Mesendoderm (in vitro differentiated cells): Measurements from ENCODE around the gene PSMC3IP.

Experiments used
- DNase-seq: peaks from one replicate; pipeline ENCODE4 v3.0.0; 2013
- H2AK5ac ChIP-seq: 2 replicates; pipeline ENCODE4 v1.6.1; 2013; ENCODE audit warnings: low read length, inconsistent platforms
- H2BK120ac ChIP-seq: 2 replicates; pipeline ENCODE4 v1.6.1; 2013; ENCODE audit warnings: low read depth, mild to moderate bottlenecking, low read length, moderate library complexity, mixed read lengths
- H2BK15ac ChIP-seq: replicated peaks from 2 replicates; pipeline ENCODE4 v1.6.1; 2013; ENCODE audit warnings: low read depth, mild to moderate bottlenecking, moderate library complexity
- H2BK5ac ChIP-seq: 2 replicates; pipeline ENCODE4 v1.6.1; 2013; ENCODE audit warnings: low read length, inconsistent platforms
- H3K18ac ChIP-seq: 2 replicates; pipeline ENCODE4 v1.6.1; 2013; ENCODE audit warnings: mild to moderate bottlenecking, low read length, mixed read lengths
- H3K23ac ChIP-seq: one replicate; pipeline ENCODE4 v1.6.1; 2013; ENCODE audit warnings: low read length
- H3K27ac ChIP-seq: 2 replicates; pipeline ENCODE4 v1.5.1; 2013; ENCODE audit warnings: low read depth, mild to moderate bottlenecking, inconsistent platforms, low read length, moderate library complexity
- H3K27me3 ChIP-seq: 2 replicates; pipeline ENCODE4 v1.6.1; 2013; ENCODE audit warnings: low read length, control low read depth, mild to moderate bottlenecking, inconsistent platforms; ENCODE audit not compliant: insufficient read depth, poor library complexity
- H3K36me3 ChIP-seq: 2 replicates; pipeline ENCODE4 v1.6.1; 2013; ENCODE audit warnings: low read length, inconsistent platforms; ENCODE audit not compliant: control insufficient read depth, insufficient read depth
- H3K4ac ChIP-seq: one replicate; pipeline ENCODE4 v1.6.1; 2013; ENCODE audit warnings: low read depth, mild to moderate bottlenecking, low read length, moderate library complexity
- H3K4me1 ChIP-seq: 2 replicates; pipeline ENCODE4 v1.6.1; 2013; ENCODE audit warnings: low read depth, low read length, inconsistent platforms; ENCODE audit not compliant: control insufficient read depth
- H3K4me2 ChIP-seq: 2 replicates; pipeline ENCODE4 v1.6.1; 2013; ENCODE audit warnings: low read length
- H3K4me3 ChIP-seq: 2 replicates; pipeline ENCODE4 v1.5.1; 2013; ENCODE audit warnings: mild to moderate bottlenecking, low read length
- H3K56ac ChIP-seq: one replicate; pipeline ENCODE4 v1.6.1; 2013; ENCODE audit warnings: low read length
- H3K79me1 ChIP-seq: 2 replicates; pipeline ENCODE4 v1.6.1; 2013; ENCODE audit warnings: low read length, inconsistent platforms
- H3K79me2 ChIP-seq: 2 replicates; pipeline ENCODE4 v1.6.1; 2013; ENCODE audit warnings: mild to moderate bottlenecking, low read length; ENCODE audit not compliant: control insufficient read depth, insufficient read depth
- H3K9ac ChIP-seq: 2 replicates; pipeline ENCODE4 v1.6.1; 2013; ENCODE audit warnings: low read length, inconsistent platforms
- H4K5ac ChIP-seq: one replicate; pipeline ENCODE4 v1.6.1; 2013; ENCODE audit warnings: low read length
- H4K8ac ChIP-seq: one replicate; pipeline ENCODE4 v1.6.1; 2013; ENCODE audit warnings: low read depth, mild to moderate bottlenecking, control low read depth, low read length, moderate library complexity
- WGBS: extraction: QIAGEN DNeasy Blood & Tissue Kit; methylation state at CpG from one replicate; pipeline ENCODE4 v1.1.7; 2013; ENCODE audit warnings: low lambda C conversion rate, missing lambda C conversion rate; ENCODE audit not compliant: insufficient coverage; ENCODE audit errors: extremely low coverage; 5-methylcytosine and 5-hydroxymethylcytosine counted together

PSMC3IP gene

GRCh38 chr17:42579794-42580551 is 2.4 kb upstream of the PSMC3IP start:
- Histone ChIP-seq H3K4me2 (no peak overlapping the region), H2BK5ac (no peak overlapping the region), H3K9ac (no peak overlapping the region), H2BK15ac (no peak overlapping the region), H3K4me3 (no peak overlapping the region), H3K27ac (no peak overlapping the region), H3K56ac (no peak overlapping the region), H4K5ac (no peak overlapping the region), H4K8ac (no peak overlapping the region), H3K4me1 (no peaks in the 10 kb centered on the region), H3K27me3 (no peaks in the 10 kb centered on the region), H3K4ac (no peak overlapping the region), H2AK5ac (no peak overlapping the region), H2BK120ac (no peak overlapping the region), H3K79me1 (peaks cover 4% of the 10 kb centered on the region), H3K36me3 (peaks cover 2% of the 10 kb centered on the region), H3K23ac (no peak overlapping the region), H3K18ac (no peak overlapping the region), H3K79me2 (peaks cover 14% of the 10 kb centered on the region)
- DNase-seq, result no peak
- no CpG with 5 or more reads among the region's 2 CpGs for WGBS

DNA sequence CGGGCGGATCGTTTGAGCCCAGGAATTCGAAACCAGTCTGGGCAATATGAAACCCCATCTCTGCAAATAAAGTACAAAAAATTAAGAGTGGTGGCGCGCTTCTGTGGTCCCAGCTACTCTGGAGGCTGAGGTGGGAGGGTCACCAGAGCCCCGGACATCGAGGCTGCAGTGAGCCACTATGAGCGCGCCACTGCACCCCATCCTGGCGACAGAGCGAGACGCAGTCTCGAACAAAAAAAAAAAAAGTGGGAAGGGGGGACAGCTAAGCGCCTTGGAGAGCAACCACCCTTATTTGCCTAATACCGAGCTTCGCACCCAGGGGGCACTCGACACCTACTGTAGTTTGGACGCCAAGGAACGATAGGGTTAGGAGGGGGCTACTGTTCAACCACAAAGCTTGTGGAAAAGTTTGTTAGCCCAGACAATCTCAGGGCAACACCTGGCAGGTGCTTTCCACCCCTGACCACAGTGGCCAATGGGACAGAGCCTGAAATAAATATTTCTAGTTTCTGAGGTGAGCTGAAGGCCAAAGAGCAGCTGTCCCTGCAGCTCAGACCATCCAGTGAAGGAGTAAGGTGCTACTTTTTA is 847 bp upstream of the PSMC3IP start:
- peak overlapping the region; percentile 93 for H3K9ac ChIP-seq
- H3K27ac ChIP-seq, result no peak overlapping the region
- H4K5ac ChIP-seq, result no peak overlapping the region
- H3K4me3 ChIP-seq, result peak overlapping the region; percentile 95
- no peak overlapping the region for H3K23ac ChIP-seq
- no peaks in the 10 kb centered on the region for H3K27me3 ChIP-seq
- H4K8ac ChIP-seq, result no peak overlapping the region
- H2BK5ac ChIP-seq, result no peak overlapping the region
- no peak overlapping the region for H2BK120ac ChIP-seq
- H3K4ac ChIP-seq, result peak overlapping the region; percentile 79
- H2BK15ac ChIP-seq, result no peak overlapping the region
- peak overlapping the region; percentile 2 for H3K18ac ChIP-seq
- H3K79me2 ChIP-seq, result peaks cover 14% of the 10 kb centered on the region
- H3K36me3 ChIP-seq, result peaks cover 8% of the 10 kb centered on the region
- peak; percentile 95 for DNase-seq
- no peaks in the 10 kb centered on the region for H3K4me1 ChIP-seq
- H3K4me2 ChIP-seq, result peak overlapping the region; percentile 23
- no CpG with 5 or more reads among the region's 20 CpGs for WGBS
- H3K56ac ChIP-seq, result peak overlapping the region; percentile 98
- H3K79me1 ChIP-seq, result peaks cover 6% of the 10 kb centered on the region
- no peak overlapping the region for H2AK5ac ChIP-seq

GRCh38 chr17:42577140-42577531 is 393 bp downstream of the PSMC3IP start:
- Histone ChIP-seq H3K9ac (peak overlapping the region; percentile 97), H3K36me3 (peaks cover 17% of the 10 kb centered on the region), H3K4me1 (no peaks in the 10 kb centered on the region), H3K4me3 (peak overlapping the region; percentile 94), H2BK5ac (peak overlapping the region; percentile 20), H4K5ac (no peak overlapping the region), H3K27me3 (no peaks in the 10 kb centered on the region), H3K4ac (peak overlapping the region; percentile 28), H3K79me2 (peaks cover 14% of the 10 kb centered on the region), H3K4me2 (peak overlapping the region; percentile 90), H3K79me1 (peaks cover 11% of the 10 kb centered on the region), H2BK120ac (no peak overlapping the region), H3K56ac (peak overlapping the region; percentile 96), H3K27ac (peak overlapping the region; percentile 39), H3K23ac (no peak overlapping the region), H2BK15ac (no peak overlapping the region), H4K8ac (no peak overlapping the region), H2AK5ac (no peak overlapping the region), H3K18ac (no peak overlapping the region)
- no CpG with 5 or more reads among the region's 18 CpGs for WGBS
- DNase-seq, result no peak

DNA sequence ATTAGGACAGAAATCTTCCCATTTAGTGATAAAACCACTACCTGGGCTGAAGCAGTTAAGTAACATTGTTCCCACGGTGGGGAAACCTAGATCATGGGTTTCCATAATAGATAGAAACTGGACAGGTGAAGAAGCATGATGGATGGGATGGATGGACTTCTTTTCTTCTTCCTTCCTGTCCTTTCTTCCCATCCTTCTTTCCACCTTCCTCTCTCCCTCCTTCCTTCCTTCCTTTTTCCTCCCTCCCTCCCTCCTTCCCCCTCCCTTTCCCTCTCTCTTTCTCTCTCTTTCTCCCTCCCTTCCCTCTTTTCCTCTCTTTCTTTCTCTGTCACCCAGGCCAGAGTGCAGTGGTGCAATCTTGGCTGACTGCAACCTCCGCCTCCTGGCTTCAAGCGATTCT is 3.1 kb downstream of the PSMC3IP start:
- Histone ChIP-seq H3K36me3 (peaks cover 29% of the 10 kb centered on the region), H2AK5ac (no peak overlapping the region), H2BK120ac (no peak overlapping the region), H4K8ac (no peak overlapping the region), H3K23ac (no peak overlapping the region), H3K4me2 (no peak overlapping the region), H3K79me2 (peaks cover 14% of the 10 kb centered on the region), H2BK5ac (no peak overlapping the region), H3K4ac (no peak overlapping the region), H3K4me3 (no peak overlapping the region), H3K4me1 (no peaks in the 10 kb centered on the region), H3K18ac (no peak overlapping the region), H3K9ac (no peak overlapping the region), H2BK15ac (no peak overlapping the region), H3K56ac (no peak overlapping the region), H3K79me1 (peaks cover 11% of the 10 kb centered on the region), H3K27me3 (no peaks in the 10 kb centered on the region), H3K27ac (no peak overlapping the region), H4K5ac (no peak overlapping the region)
- no CpG with 5 or more reads among the region's 3 CpGs for whole genome bisulfite sequencing
- DNase-seq, result no peak

DNA sequence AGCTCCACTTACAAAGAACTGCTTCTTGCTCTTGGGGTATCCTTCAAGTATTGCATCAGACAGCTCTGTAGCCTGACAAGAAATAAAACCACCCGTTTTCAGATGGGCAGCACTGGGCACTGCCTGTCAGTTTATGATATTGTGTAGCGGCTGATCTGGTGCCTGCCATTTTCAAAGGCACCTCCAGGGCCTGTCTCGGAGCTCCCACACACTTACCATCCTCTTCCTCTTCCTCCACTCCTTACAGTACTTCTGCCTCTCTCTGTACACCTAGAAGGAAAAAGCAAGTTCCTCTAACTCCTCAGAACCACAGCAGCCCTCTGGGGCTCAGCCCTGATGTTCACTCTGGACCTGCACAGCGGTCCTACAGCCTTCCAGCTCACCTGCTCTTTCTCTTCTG is 4.4 kb downstream of the PSMC3IP start:
- H3K27me3 ChIP-seq, result no peaks in the 10 kb centered on the region
- H2AK5ac ChIP-seq, result no peak overlapping the region
- no peak overlapping the region for H3K23ac ChIP-seq
- no peak overlapping the region for H2BK15ac ChIP-seq
- no CpG with 5 or more reads among the region's 4 CpGs for WGBS
- no peak overlapping the region for H4K8ac ChIP-seq
- no peak for DNase-seq
- no peak overlapping the region for H3K4me3 ChIP-seq
- H4K5ac ChIP-seq, result no peak overlapping the region
- H3K79me2 ChIP-seq, result peaks cover 16% of the 10 kb centered on the region
- H3K56ac ChIP-seq, result no peak overlapping the region
- no peaks in the 10 kb centered on the region for H3K4me1 ChIP-seq
- no peak overlapping the region for H3K18ac ChIP-seq
- H3K4ac ChIP-seq, result no peak overlapping the region
- no peak overlapping the region for H3K27ac ChIP-seq
- peaks cover 15% of the 10 kb centered on the region for H3K79me1 ChIP-seq
- H2BK120ac ChIP-seq, result no peak overlapping the region
- H3K4me2 ChIP-seq, result no peak overlapping the region
- H3K36me3 ChIP-seq, result peaks cover 30% of the 10 kb centered on the region
- H3K9ac ChIP-seq, result no peak overlapping the region
- H2BK5ac ChIP-seq, result no peak overlapping the region
